ENCODE data around the gene GRIFIN.

Gene GRIFIN, protein sequence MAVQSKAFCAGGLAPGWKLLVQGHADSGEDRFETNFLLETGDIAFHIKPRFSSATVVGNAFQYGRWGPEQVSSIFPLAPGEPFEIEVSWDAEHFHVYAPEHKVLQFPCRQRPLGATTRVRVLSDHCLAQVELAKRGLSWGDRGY

DNA sequence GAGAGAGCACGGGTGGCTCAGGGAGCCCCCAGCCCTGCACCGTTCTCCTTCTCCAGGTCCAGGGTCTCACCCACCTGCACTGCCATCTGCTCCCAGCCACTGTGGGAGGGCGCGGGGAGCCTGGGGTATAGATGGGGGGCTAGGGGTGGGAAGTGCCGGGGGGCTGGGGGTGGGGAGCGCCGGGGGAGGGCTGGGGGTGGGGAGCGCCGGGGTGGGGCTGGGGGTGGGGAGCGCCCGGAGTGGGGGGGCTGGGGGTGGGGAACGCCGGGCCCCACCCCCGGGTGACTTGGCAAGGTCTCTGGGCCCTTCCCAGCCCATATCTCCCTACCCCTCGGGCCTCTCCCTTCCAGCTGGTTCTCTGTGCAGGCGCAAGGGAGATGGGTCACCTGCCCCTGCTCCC lies at the start of gene GRIFIN:
GRIFIN (minus strand) TSS at position 101 of the 400 bp plus-strand sequence; CDS start at position 86, 15 bp downstream.
- H3K4me3 ChIP-seq (ENCODE audit: low read depth, low read length): no peak within 1 kb of the TSS
- POLR2A ChIA-PET: no interaction called here
- TF ChIP-seq, protein P1, sequence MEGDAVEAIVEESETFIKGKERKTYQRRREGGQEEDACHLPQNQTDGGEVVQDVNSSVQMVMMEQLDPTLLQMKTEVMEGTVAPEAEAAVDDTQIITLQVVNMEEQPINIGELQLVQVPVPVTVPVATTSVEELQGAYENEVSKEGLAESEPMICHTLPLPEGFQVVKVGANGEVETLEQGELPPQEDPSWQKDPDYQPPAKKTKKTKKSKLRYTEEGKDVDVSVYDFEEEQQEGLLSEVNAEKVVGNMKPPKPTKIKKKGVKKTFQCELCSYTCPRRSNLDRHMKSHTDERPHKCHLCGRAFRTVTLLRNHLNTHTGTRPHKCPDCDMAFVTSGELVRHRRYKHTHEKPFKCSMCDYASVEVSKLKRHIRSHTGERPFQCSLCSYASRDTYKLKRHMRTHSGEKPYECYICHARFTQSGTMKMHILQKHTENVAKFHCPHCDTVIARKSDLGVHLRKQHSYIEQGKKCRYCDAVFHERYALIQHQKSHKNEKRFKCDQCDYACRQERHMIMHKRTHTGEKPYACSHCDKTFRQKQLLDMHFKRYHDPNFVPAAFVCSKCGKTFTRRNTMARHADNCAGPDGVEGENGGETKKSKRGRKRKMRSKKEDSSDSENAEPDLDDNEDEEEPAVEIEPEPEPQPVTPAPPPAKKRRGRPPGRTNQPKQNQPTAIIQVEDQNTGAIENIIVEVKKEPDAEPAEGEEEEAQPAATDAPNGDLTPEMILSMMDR (IDR thresholded peaks at IDR 0.05; ENCODE audit: insufficient read depth, low read length, missing control alignments): no peak
- DNase-seq (ENCODE audit: low read depth, low spot score): no peak
- CTCF ChIA-PET: no interaction called here

DNA sequence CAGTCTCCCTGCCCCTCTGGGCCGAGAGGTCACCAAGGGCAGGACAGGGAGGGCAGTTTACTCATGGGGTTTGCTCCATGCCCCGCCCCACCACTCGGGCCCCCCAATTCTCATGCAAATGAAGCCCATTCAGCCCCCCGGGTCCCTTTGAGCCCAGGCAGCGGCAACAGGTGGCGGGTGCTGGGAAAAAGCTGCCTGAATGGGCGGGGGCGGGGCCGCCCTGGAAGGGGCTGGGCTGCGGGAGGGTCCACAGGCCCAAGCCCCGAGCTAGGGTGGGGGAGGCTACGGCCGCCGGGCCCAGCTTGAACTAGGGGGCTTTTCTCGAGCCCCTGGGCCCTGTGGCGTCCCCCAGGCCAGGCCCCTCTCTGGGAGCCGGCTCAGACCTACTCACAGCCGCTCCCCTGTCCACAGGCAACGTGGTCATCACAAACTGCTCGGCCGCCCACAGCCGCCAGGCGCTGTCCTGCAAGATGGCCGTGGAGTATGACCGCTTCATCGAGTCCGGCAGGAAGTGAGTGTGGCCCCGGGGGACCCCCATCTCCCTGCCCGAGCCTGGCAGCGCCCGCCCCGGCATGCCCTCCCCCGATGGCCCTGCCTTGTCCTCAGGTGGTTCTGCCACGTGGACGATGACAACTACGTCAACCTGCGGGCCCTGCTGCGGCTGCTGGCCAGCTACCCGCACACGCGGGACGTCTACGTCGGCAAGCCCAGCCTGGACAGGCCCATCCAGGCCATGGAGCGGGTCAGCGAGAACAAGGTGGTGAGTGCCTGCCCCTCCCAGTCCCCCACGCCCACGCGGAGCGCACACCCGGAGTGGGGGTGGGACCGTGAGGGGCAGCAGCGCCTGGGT lies 48.8 kb upstream of the GRIFIN start:
- TF ChIP-seq, protein P1 (IDR thresholded peaks at IDR 0.05; ENCODE audit: insufficient read depth, low read length, missing control alignments): no peak
- ChIA-PET CTCF (interaction anchor here (1.6 kb wide), 1 partner anchor 55 kb away, joined by 4 read pairs; no protein-coding TSS in a partner anchor), POLR2A (no interaction called here)
- no peak overlapping the region for H3K4me3 ChIP-seq (ENCODE audit: low read depth, low read length)
- no peak for DNase-seq (ENCODE audit: low read depth, low spot score)

DNA sequence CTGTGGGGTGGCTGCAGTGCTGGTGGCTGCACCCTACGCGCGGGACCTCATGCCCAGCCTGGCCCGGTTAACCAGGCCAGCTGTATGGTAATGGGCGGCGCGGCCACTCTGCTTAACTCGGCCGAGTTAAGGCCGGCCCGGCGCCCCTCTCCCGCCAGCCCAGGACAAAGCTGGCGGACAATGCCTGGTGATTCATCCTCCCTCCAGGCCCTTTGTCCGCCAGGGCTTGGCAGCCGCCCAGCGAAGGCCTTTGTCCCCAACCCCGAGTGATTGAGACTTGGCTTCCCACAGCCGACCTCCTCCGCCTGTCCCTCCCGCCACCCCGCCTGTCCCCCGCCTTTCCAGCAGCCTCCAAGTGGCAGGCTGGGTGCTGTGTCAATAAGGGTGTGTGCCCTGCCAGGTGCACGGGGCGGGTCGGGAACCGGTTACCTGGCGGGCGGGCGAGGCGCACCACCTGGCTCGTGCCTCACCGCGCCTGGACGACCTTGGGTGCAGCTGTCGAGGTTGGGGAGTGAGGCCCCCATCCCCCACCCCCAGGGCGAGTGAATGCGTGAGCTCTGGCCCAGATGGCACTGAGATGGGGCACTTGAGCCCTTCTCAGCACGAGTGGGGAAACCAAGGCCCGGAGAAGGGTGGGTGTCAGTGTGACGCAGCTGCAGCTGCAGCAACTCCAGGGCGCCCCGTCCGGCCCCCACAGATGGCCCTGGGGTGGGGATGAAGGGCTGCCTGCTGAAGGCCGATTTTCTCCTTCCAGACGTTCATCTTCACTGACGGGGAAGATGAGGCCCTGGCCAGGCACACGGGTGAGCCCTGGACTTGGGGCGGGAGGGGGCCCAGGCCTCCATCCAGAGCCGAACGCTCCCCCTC lies 48.0 kb upstream of the GRIFIN start:
- ChIA-PET POLR2A (no interaction called here), CTCF (interaction anchor here (1.6 kb wide), 1 partner anchor 55 kb away, joined by 4 read pairs; no protein-coding TSS in a partner anchor)
- no peak overlapping the region for H3K4me3 ChIP-seq (ENCODE audit: low read depth, low read length)
- no peak for DNase-seq (ENCODE audit: low read depth, low spot score)
- TF ChIP-seq, protein P1 (IDR thresholded peaks at IDR 0.05; ENCODE audit: insufficient read depth, low read length, missing control alignments): no peak

DNA sequence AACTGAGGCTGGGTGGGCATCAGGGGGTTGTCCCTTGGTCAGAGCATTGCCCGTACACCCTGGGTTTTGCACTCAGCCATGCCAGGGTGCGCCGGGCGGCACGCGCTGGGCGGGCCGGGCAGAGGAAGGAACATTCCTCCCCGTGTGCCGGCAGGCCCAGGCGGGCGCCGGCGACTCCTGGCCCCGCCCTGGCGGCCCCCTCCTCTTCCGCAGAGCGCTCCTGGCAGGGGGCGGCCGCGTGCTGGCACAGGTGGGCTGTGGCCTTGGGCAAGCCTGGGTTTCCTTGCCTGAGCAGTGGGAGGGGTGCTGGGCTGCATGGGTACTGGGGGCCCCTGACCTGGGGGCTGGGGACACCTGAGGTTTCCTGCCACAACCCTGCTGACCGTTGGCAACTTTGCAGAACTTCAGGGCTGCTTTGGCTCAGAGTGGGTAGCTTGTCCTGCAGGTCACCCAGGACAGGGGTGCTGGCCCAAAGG lies 47.3 kb upstream of the GRIFIN start:
- no peak for DNase-seq (ENCODE audit: low read depth, low spot score)
- ChIA-PET POLR2A (no interaction called here), CTCF (interaction anchor here (1.6 kb wide), 1 partner anchor 54 kb away, joined by 4 read pairs; no protein-coding TSS in a partner anchor)
- TF ChIP-seq, protein P1 (IDR thresholded peaks at IDR 0.05; ENCODE audit: insufficient read depth, low read length, missing control alignments): no peak
- H3K4me3 ChIP-seq (ENCODE audit: low read depth, low read length): no peak overlapping the region

DNA sequence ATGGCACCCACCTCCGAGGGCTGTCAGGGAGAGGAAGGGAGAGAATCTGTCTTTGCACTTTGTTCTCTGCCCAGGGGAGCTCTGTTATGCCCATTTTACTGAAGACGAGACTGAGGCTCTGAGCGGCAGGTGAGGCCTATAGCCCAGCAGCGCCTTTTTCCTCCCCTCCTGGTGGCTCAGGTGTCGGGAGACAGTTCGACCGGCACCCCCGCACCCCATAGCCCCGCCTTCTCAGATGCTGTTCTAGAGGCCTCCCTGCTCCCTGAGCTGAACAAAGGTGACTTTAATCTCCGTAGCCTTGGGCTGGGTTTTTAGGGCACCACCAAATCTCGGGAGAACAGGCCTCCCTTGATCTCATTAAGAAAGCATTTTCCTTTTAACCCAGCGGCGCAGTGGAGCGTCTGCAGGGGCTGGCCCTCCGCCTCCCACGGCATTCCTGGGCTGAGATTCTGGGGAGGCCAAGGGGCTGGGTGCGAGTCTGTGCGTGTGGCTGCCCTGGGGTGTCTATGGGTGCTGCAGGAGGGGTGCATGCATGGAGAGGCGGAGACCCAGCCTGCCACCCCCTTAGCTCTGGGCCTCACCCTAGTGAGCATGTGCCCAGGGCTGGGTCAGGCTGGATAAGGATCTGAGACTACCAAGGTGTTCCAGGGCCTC lies 46.7 kb upstream of the GRIFIN start:
- no peak overlapping the region for H3K4me3 ChIP-seq (ENCODE audit: low read depth, low read length)
- POLR2A ChIA-PET: no interaction called here
- no peak for DNase-seq (ENCODE audit: low read depth, low spot score)
- CTCF ChIA-PET: no interaction called here
- TF ChIP-seq, protein P1 (IDR thresholded peaks at IDR 0.05; ENCODE audit: insufficient read depth, low read length, missing control alignments): no peak
